ENCODE data around the gene ADAMTS14. TPM values are rescaled to one million over a fixed set of nuclear protein-coding genes. Genes with fewer than 3 reads are reported as not detected.

Gene ADAMTS14
- polyA plus RNA-seq, 1 donor, result 1.1 TPM

GRCh38 chr10:70784016-70784415, 111.7 kb downstream of the ADAMTS14 start:
- no peak for DNase-seq

DNA sequence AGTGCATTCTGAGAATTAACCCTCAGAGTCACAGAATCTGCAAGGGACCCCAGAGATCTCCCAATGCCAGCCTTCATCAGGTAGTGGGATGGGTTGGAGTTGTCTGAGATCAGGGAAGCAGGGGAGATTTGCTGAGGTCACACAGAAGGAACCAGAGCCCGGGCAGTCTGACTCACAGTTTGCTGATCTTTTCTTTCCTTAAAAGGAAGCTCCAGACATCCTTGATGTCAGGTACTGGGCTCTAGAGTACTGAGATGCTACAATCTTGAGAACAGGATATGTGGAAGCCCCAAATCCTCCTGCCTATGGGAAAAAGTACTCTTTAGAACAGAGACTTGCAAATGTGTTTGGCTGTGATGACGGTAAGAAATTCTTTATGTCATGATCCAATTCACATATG, 112.2 kb downstream of the ADAMTS14 start:
- DNase-seq, result no peak

DNA sequence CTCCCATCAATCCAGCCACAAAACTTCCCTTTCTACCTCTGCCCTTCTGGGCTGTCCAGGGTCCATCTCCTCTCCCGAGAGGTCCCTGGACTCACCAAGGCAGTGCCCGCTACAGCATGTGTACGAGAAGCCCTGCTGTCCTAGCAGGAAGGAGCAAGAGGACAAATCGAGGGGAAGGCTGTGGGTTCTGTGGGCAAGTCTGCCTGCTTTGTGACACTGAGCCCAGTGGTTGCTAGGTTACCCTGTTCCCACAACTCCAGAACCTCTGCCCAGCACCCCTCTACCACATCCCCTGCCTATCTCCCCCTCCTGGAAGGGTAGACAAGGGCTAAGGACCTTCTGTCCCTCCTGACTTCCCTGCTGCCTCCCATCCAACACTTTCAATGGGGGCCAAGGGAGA, 112.9 kb downstream of the ADAMTS14 start, which contains the start of gene TBATA:
TBATA (minus strand) TSS at position 188 of the 400 bp plus-strand sequence. CDS start 1,998 bp downstream, outside the sequence.
- DNase-seq, result no peak

DNA sequence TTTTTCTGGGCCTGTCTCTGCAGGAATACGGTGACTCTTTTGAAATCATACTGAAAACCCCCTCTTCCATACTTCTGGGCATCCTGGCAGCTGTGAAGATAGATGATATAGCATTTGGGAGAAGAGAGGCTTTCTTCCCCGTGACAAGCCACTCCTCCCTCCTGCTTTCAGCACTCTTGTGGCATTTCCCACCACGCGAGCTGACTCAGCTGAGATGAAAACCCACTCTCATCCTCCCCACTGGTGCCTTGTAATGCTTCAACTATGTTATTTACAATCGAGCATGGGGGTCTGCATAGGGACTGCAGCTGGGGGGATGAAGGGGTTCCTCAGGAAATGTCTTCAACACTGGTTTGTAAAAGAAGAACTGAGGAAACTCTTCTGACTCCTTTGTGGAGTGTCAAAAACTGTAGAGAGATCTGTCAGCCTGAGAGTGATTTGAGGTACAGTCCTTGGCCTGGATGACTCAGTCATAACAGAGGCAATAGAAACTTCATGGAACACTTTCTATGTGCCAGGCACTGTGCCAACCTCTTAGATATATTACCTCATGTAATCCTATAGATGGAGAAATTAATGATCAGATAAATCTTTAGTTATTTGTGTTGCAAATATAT, 114.6 kb downstream of the ADAMTS14 start:
- DNase-seq, result no peak

- no peak for DNase-seq
These were observed 119.2 kb downstream of the ADAMTS14 start for GRCh38 chr10:70791386-70792039.

DNA sequence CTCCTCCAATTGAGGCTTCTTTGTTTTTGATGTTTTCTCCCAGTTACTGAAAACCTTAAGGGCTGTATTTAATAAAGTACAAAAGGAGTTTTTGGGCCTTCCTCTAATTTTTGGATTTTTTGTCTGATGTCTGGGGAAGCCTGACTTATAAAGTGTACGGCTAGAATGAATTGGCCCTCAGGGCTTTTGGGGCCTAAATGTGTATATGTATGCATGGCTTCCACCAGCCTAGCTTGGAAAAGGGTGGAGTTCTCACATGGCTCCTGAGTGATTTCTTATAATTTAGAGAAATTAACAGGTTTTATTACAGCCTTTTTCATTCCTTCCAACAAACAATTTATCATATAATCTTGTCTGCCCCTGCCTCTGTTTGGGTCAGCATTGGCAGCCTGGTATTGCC, 123.3 kb downstream of the ADAMTS14 start:
- no peak for DNase-seq

GRCh38 chr10:70797840-70798239, 125.5 kb downstream of the ADAMTS14 start:
- DNase-seq, result no peak

DNA sequence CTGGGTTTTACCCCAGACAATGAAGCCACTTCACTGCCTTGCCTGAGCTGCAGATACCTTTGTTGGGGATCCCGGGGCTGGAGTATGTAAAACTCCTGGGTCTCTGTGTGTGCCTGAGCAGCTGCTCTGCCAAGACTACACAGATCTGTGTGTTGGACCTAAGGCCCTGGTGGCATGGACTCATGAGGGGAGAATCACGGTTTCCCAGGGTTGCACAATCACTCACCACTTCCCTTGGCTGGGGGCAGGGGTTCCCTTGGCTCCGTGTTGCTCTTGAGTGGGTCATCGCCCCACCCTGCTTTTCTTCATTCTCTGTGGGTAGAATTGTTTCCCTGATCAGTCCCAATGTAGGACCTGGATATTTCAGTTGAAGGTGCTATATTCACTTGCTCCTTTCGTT, 126.8 kb downstream of the ADAMTS14 start:
- no peak for DNase-seq

GRCh38 chr10:70801854-70802253, 129.5 kb downstream of the ADAMTS14 start:
- DNase-seq, result no peak

DNA sequence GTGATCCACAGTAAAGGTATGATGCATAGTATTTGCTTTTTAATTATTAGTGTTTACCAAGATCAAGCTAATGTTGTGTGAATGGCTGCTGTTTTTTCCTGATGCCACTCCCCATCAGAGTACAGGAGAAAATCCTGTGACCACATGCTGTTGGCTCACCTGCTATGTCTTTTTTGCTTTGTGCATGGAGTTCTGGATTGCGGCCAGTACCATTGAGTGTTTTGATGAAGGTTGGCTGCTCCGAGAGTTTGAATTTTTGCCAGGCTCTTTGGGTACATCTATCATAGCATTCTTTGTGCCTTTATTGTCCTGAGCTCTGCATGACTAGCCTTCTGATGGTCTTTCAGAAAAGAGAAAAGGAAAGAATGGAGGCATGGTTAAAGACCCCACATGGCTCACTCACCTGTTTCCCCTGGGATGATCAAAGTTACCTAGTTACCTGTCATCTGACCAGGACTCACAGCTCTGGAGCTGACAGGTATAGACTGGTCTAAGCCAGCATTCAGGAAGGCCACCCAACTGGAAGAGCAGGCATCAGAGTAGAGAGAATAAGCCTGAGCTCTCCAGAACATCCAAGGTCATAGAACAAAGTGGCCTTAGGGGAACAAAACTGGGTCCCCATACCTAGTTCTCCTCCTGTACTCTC, 131.6 kb downstream of the ADAMTS14 start:
- no peak for DNase-seq

GRCh38 chr10:70804421-70804808, 132.1 kb downstream of the ADAMTS14 start:
- DNase-seq, result no peak

DNA sequence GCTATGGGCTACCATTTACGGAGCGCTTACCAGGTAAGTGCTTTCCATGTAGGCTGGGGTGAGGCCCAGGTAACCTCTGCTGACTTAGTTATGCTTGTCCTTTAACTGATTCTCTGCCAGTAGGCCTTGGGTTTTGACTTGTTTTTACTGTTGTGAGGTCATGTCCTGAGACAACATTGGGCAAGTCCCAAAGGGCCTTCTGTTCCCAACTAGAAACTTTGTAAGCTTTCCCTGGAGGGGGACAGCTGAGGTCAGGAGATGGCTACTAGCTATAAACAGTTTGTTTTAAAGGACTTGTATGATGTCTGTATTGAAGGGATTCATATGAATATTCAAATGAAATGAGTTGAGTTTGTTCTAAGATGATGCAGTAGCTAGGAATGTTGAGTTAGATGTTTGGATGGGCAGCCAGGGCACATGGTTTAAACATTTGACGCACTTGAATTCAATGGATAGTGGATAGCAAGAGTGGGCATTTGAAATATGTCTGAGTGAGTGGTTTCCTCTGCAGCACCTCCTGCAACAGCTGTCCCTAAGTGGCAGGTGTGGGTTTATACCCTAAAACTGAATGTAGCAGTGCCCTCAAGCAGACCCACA, 133.4 kb downstream of the ADAMTS14 start:
- no peak for DNase-seq

DNA sequence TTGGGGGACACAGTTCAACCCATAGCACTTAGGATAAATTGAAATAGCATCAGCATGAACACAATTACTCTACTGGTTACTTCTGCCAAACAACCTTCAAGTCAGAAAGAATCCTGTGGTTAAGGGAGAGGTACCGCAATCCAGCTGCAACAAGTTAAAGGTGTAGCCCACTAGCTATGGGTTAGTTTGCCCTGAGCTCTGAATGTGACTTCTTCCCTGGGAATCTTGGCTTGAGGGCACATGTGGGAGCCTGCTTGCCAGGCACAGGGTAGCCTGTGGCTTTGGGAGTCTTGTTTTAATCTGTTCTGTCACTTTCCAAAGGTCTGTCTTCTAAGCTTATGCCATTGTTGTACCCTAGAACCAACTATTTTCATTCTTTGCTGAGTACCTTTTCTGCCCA, 134.5 kb downstream of the ADAMTS14 start:
- no peak for DNase-seq

- no peak for DNase-seq
These were observed 135.2 kb downstream of the ADAMTS14 start for GRCh38 chr10:70807556-70807955.

DNA sequence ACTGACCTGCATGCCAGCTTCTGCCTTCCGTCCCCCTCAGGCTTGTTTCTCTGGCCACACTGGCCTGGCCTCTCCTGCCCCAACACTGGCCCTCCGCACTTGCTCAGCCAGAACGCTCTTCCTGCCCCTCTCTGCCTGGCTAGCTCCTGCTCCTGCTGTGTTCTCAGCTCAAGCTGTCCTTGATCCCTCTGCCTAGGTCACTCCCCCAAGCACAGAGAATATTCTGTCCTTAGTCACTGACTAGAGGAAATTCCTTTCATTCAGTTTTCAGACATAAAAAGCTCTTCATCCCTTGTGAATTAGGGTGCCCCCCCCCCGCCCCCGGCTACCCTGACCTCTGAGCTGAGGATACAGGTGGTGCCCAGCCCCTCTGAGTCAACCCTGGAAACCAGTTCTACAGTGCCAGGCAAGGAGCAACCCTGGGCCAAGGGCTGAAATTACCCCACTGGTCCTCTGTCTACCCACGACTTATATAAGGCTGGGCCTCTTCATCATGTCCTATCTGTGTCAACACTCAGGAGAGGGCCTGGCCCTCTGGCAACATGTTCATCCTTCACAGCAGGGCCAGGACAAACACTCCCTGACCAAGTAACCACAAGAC, 136.8 kb downstream of the ADAMTS14 start:
- no peak for DNase-seq

GRCh38 chr10:70809726-70810125, 137.4 kb downstream of the ADAMTS14 start:
- DNase-seq, result no peak

DNA sequence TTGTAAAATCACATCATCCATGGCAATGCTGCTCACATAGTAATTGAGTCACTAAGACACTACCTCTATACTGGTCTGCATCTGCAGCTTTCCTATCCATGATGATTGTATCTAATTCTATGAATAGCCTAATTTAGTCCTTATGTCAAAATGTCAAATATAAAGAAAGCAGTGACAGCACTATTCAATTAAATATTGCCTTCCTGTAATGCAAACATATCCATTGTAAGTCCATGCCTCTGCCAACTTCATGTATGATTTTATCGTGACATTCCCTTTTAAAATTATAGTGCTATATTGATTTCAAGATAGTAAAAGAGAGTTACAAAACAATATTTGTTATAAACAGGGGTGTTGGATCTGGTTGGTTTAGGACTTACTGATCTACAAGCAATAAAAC, 138.7 kb downstream of the ADAMTS14 start:
- no peak for DNase-seq

GRCh38 chr10:70811881-70812280, 139.6 kb downstream of the ADAMTS14 start:
- DNase-seq, result no peak
